Transverse colon (tissue), 4 donors: ENCODE measurements around the gene ZCCHC7.

Experiments used
- POLR2AphosphoS5 ChIP-seq, 3 donors: sonication (generic); formaldehyde crosslinking; IDR thresholded peaks; one replicate each; pipeline ENCODE4 v1.6.1; 2016; ENCODE audit warnings: antibody characterized with exemption in 3 of 3
- TF ChIP-seq, protein P1 (sequence below), 5 experiments: fragments of 200-600 bp in 3 of 5; fragments of 450-650 bp in 2 of 5; sonication (generic) in 3 of 5; IDR thresholded peaks; 1 replicate in 2 of 5; 2 replicates in 3 of 5; pipeline ENCODE4 v1.5.1; 2016 to 2017; ENCODE audit warnings: antibody characterized with exemption in 5 of 5, inconsistent platforms in 3 of 5, mild to moderate bottlenecking in 2 of 5, moderate library complexity in 1 of 5

GRCh38 chr9:37221489-37222106 is 101.2 kb downstream of the ZCCHC7 start:
- TF ChIP-seq, protein P1, sequence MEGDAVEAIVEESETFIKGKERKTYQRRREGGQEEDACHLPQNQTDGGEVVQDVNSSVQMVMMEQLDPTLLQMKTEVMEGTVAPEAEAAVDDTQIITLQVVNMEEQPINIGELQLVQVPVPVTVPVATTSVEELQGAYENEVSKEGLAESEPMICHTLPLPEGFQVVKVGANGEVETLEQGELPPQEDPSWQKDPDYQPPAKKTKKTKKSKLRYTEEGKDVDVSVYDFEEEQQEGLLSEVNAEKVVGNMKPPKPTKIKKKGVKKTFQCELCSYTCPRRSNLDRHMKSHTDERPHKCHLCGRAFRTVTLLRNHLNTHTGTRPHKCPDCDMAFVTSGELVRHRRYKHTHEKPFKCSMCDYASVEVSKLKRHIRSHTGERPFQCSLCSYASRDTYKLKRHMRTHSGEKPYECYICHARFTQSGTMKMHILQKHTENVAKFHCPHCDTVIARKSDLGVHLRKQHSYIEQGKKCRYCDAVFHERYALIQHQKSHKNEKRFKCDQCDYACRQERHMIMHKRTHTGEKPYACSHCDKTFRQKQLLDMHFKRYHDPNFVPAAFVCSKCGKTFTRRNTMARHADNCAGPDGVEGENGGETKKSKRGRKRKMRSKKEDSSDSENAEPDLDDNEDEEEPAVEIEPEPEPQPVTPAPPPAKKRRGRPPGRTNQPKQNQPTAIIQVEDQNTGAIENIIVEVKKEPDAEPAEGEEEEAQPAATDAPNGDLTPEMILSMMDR (IDR thresholded peaks at IDR 0.05): no peak
- no peak for TF ChIP-seq POLR2AphosphoS5 (IDR thresholded peaks at IDR 0.05)
